SK-N-SH (cell line): ENCODE data around the gene EP400.

Experiments
- POLR2AphosphoS5 ChIP-seq: IDR thresholded peaks from 2 replicates; pipeline ENCODE4 v1.6.1; 2012; ENCODE audit warnings: low read depth, low read length
- RCOR1 ChIP-seq: fragments of 150-350 bp; IDR thresholded peaks from 2 replicates; pipeline ENCODE4 v1.6.1; 2017; ENCODE audit warnings: antibody characterized with exemption, low read length
- RXRA ChIP-seq: IDR thresholded peaks from 2 replicates; pipeline ENCODE4 v1.4.0; 2012; ENCODE audit warnings: low read depth, mild to moderate bottlenecking, borderline replicate concordance
- TEAD4 ChIP-seq: IDR thresholded peaks from 2 replicates; pipeline ENCODE4 v1.4.0; 2012; ENCODE audit warnings: mild to moderate bottlenecking, borderline replicate concordance; ENCODE audit not compliant: insufficient read depth
- TF ChIP-seq, protein P1 (sequence below): fragments of 200-600 bp; sonication (generic); IDR thresholded peaks from 2 replicates; pipeline ENCODE4 v1.6.1; 2017; ENCODE audit warnings: antibody characterized with exemption, mild to moderate bottlenecking, moderate library complexity

DNA sequence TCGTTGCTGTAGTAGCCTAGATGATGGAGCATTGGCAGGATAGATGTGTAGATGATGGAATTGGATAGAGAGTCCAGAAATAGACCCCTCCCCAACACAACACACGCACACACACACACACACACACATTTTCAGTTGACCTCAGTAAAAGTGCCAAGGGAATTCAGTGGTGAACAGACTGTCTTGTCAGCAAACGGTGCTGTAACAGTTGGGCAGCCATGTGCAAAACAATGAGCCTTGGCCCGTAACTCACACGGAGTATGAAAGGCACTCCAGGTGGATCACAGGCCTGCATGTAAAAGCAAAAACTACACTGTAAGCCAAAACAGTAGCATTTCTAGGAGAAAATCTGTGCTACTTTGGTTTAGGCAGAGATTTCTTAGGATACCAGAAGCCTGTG is 106.6 kb downstream of the EP400 start:
- TF ChIP-seq, protein P1, sequence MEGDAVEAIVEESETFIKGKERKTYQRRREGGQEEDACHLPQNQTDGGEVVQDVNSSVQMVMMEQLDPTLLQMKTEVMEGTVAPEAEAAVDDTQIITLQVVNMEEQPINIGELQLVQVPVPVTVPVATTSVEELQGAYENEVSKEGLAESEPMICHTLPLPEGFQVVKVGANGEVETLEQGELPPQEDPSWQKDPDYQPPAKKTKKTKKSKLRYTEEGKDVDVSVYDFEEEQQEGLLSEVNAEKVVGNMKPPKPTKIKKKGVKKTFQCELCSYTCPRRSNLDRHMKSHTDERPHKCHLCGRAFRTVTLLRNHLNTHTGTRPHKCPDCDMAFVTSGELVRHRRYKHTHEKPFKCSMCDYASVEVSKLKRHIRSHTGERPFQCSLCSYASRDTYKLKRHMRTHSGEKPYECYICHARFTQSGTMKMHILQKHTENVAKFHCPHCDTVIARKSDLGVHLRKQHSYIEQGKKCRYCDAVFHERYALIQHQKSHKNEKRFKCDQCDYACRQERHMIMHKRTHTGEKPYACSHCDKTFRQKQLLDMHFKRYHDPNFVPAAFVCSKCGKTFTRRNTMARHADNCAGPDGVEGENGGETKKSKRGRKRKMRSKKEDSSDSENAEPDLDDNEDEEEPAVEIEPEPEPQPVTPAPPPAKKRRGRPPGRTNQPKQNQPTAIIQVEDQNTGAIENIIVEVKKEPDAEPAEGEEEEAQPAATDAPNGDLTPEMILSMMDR = no peak
- no peak for TF ChIP-seq RCOR1
- TF ChIP-seq POLR2AphosphoS5 = no peak
- no peak for TF ChIP-seq RXRA
- TF ChIP-seq TEAD4 = no peak
